SH-SY5Y (cell line): ENCODE results near the gene DMBX1.

Experiments used
- GATA2 ChIP-seq: IDR thresholded peaks from 2 replicates; pipeline ENCODE4 v1.6.1; 2011; ENCODE audit warnings: mild to moderate bottlenecking, low read depth, low read length
- GATA3 ChIP-seq: IDR thresholded peaks from 2 replicates; pipeline ENCODE4 v1.6.1; 2011; ENCODE audit warnings: low read depth, mild to moderate bottlenecking, low read length, moderate library complexity

- no peak for TF ChIP-seq GATA2
- no peak for TF ChIP-seq GATA3
Measured at GRCh38 chr1:46525253-46525983, 35.8 kb downstream of the DMBX1 start.
